ENCODE results near the gene CRYAB.

Gene CRYAB

GRCh38 chr11:111930472-111930871, 18.9 kb upstream of the CRYAB start:
- TF ChIP-seq CTCF (IDR thresholded peaks at IDR 0.05) = no peak

- no peak for TF ChIP-seq CTCF (IDR thresholded peaks at IDR 0.05)
Observed at GRCh38 chr11:111926505-111927391, 15.2 kb upstream of the CRYAB start.

DNA sequence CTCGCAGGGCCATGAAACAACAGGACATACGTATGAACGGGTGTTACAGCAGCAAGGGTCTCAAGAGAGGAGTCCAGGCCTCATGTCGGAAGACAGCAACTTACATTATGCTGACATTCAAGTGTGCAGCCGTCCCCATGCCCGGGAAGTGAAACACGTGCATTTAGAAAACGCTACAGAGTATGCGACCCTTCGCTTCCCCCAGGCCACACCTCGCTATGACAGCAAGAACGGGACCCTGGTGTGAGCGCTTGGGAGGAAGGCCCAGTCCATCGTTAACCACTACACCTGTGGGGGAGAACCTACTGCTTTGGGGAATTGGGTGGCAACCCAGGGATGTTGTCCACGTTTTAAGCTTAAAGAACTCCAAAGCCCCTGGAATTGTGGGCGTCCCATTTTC, 14.4 kb upstream of the CRYAB start:
- no peak for TF ChIP-seq CTCF (IDR thresholded peaks at IDR 0.05)

DNA sequence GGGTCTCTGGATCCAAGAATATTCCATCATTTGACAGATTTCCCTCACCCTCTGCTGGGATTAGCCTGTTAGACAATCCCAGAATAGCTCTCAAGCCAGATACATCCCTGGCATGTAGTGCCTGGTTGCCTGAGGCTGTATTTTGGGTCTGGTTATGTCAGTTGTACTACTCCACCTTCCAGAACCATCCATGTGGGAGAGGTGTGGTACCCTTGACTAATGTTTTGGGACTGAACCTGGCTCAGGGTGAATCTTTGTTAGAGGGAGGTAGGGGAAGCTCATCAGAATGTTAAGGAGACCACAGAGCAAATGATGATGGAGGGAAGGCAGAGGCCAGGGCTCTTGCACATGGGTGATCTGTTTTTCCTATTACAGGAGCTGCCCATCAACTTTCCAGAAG, 12.4 kb upstream of the CRYAB start:
- no peak for TF ChIP-seq CTCF (IDR thresholded peaks at IDR 0.05)

DNA sequence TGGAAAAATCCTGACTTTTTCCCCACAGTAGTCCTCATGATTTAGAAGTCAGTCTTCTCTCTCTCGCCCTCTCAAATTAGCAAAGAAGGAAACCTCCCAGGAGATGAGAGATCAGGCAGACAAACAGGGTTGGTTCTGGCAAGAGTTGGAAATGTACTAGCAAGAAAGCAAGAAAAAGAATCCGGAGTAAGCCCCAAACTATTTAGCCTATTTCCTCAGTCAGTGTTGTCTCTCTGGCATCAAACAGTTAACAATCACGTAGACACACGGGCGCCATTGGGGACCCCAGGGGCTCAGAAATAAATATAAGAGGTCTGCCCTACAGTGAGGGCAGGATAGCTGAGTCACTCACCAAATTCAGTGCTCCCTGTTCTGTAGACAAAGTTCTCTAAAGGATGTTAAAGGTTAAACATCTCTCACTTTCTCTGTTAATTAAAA, 11.8 kb upstream of the CRYAB start:
- no peak for TF ChIP-seq CTCF (IDR thresholded peaks at IDR 0.05)

DNA sequence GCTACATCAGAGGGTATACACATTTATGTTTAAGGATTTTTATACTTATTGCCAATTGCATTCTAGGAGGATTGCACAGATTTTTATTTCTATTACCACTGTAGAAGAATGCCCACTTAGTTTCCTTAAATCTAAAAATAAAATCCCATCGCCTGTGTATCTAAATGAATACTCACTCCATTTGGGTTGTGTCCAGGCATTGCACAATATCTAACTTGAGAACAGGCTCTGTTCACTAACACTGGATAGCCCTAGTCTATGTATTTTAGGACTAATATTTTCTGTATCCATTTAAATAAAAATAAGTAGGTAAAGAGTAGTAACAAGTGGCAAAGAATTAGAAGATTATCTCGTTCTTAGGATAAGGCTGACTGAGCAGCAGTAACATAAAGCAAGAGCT, 11.2 kb upstream of the CRYAB start:
- TF ChIP-seq CTCF (IDR thresholded peaks at IDR 0.05) = no peak

- no peak for TF ChIP-seq CTCF (IDR thresholded peaks at IDR 0.05)
Observed at GRCh38 chr11:111921541-111922230, 10.1 kb upstream of the CRYAB start.
